Measurements from ENCODE around the gene OR2AP1.
"Not testable (repeated sequence)": the region's sequence is repeated elsewhere in the genome, so short reads cannot be mapped to it uniquely, and the experiment has no call there.

Gene OR2AP1

DNA sequence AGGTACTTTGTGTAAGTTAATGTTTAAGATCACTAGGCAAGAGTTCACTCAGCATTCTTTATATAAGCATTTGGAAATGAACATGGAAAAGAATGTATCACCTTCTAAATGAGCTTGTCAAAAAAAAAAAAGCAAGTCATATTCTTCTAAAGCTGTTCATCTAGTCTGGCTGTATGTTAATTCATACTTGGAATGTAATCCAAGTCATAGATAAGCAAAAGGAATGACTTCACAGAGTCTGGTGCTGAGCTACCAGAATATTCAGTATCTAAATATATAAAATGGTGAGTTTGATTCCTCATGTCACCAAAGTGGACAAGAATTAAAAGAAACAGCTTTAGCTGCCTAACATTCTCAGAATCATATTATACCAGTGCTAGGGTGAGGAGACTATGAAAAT lies 18.0 kb upstream of the OR2AP1 start:
- no peak overlapping the region for H3K27ac ChIP-seq (ENCODE audit: low read depth, low read length, poor library complexity, severe bottlenecking)
- H3K79me2 ChIP-seq (ENCODE audit: insufficient read depth, low read length) = no peaks in the 10 kb centered on the region
- no peak overlapping the region for H3K4me2 ChIP-seq (ENCODE audit: low read length)
- H2AFZ ChIP-seq (ENCODE audit: low read length) = no peak overlapping the region
- H3K4me1 ChIP-seq (ENCODE audit: insufficient read depth, low read length, severe bottlenecking) = no peaks in the 10 kb centered on the region
- H3K4me3 ChIP-seq (ENCODE audit: low read depth, low read length, poor library complexity, severe bottlenecking) = no peak overlapping the region
- H3F3A ChIP-seq (ENCODE audit: insufficient read depth, low read length) = no peaks in the 10 kb centered on the region
- TF ChIP-seq EZH2 (IDR thresholded peaks at IDR 0.05; ENCODE audit: borderline replicate concordance, low read length) = no peak
- TF ChIP-seq, protein P1, sequence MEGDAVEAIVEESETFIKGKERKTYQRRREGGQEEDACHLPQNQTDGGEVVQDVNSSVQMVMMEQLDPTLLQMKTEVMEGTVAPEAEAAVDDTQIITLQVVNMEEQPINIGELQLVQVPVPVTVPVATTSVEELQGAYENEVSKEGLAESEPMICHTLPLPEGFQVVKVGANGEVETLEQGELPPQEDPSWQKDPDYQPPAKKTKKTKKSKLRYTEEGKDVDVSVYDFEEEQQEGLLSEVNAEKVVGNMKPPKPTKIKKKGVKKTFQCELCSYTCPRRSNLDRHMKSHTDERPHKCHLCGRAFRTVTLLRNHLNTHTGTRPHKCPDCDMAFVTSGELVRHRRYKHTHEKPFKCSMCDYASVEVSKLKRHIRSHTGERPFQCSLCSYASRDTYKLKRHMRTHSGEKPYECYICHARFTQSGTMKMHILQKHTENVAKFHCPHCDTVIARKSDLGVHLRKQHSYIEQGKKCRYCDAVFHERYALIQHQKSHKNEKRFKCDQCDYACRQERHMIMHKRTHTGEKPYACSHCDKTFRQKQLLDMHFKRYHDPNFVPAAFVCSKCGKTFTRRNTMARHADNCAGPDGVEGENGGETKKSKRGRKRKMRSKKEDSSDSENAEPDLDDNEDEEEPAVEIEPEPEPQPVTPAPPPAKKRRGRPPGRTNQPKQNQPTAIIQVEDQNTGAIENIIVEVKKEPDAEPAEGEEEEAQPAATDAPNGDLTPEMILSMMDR (IDR thresholded peaks at IDR 0.05; ENCODE audit: low read length) = no peak
- no peaks in the 10 kb centered on the region for H3K36me3 ChIP-seq (ENCODE audit: insufficient read depth, low read length)
- H4K20me1 ChIP-seq (ENCODE audit: insufficient read depth, low read length) = no peaks in the 10 kb centered on the region
- H3K27me3 ChIP-seq (ENCODE audit: insufficient read depth, low read length) = no peaks in the 10 kb centered on the region
- no peak overlapping the region for H3K9ac ChIP-seq (ENCODE audit: low read length)
- no peaks in the 10 kb centered on the region for H3K9me2 ChIP-seq (ENCODE audit: low read depth, low read length)
- no peaks in the 10 kb centered on the region for H3K9me3 ChIP-seq (ENCODE audit: low read length)

DNA sequence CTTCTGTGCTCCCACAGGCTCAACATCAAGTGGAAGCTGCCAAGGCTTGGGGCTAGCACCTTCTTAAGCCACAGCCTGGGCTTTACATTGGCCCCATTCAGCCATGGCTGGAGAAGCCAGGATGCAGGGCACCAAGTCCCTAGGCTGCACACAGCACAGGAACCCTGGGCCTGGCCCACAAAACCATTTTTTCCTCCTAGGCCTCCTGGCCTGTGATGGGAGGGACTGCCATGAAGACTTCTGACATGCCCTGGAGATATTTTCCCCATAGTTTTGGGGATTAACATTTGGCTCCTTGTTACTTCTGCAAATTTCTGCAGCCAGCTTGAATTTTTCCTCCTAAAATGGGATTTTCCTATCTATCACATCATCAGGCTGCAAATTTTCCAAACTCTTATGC lies 2.2 kb upstream of the OR2AP1 start:
- not testable (repeated sequence) for H3F3A ChIP-seq (ENCODE audit: insufficient read depth, low read length); H3K4me2 ChIP-seq (ENCODE audit: low read length); H3K4me3 ChIP-seq (ENCODE audit: low read depth, low read length, poor library complexity, severe bottlenecking); H4K20me1 ChIP-seq (ENCODE audit: insufficient read depth, low read length); H3K4me1 ChIP-seq (ENCODE audit: insufficient read depth, low read length, severe bottlenecking); H3K9ac ChIP-seq (ENCODE audit: low read length); H3K27me3 ChIP-seq (ENCODE audit: insufficient read depth, low read length); H2AFZ ChIP-seq (ENCODE audit: low read length); H3K9me2 ChIP-seq (ENCODE audit: low read depth, low read length); H3K9me3 ChIP-seq (ENCODE audit: low read length); H3K27ac ChIP-seq (ENCODE audit: low read depth, low read length, poor library complexity, severe bottlenecking); H3K79me2 ChIP-seq (ENCODE audit: insufficient read depth, low read length); H3K36me3 ChIP-seq (ENCODE audit: insufficient read depth, low read length)

DNA sequence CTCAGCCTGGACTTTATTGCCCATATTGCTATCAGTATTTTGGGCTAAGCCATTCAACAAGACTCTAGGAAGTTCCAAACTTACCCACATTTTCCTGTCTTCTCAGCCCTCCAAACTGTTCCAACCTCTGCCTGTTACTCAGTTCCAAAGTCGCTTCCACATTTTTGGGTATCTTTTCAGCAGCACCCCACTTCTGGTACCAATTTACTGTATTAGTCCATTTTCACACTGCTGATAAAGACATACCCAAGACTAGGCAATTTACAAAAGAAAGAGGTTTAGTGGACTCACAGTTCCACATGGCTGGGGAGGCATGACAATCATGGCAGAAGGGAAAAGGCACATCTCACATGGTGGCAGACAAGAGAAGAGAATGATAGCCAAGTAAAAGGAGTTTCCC lies 1.6 kb upstream of the OR2AP1 start:
- H3K4me3 ChIP-seq (ENCODE audit: low read depth, low read length, poor library complexity, severe bottlenecking); H3K9ac ChIP-seq (ENCODE audit: low read length); H2AFZ ChIP-seq (ENCODE audit: low read length); H3K27me3 ChIP-seq (ENCODE audit: insufficient read depth, low read length); H3K4me2 ChIP-seq (ENCODE audit: low read length); H3F3A ChIP-seq (ENCODE audit: insufficient read depth, low read length); H4K20me1 ChIP-seq (ENCODE audit: insufficient read depth, low read length); H3K36me3 ChIP-seq (ENCODE audit: insufficient read depth, low read length); H3K9me2 ChIP-seq (ENCODE audit: low read depth, low read length); H3K79me2 ChIP-seq (ENCODE audit: insufficient read depth, low read length); H3K27ac ChIP-seq (ENCODE audit: low read depth, low read length, poor library complexity, severe bottlenecking); H3K9me3 ChIP-seq (ENCODE audit: low read length); H3K4me1 ChIP-seq (ENCODE audit: insufficient read depth, low read length, severe bottlenecking): not testable (repeated sequence)

DNA sequence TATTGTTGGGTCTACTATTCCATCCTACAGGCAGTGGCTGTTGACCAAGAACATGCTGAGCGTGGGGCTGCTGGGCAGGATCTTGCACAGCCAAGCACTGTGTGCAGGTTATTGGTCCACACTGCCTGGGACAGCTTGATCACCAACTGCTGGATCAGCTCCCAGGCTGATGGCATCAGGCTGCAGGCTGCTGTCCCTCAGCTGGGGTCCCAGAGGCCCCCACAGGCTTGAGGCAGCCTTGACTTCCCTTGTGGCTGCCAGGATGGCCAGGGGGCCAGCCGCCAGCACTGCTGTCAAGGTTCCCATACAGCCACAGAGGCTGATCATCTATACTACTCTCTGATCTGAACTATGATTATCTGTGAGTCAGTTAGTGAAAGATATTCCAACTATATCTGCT lies 9.8 kb downstream of the OR2AP1 start:
- Histone ChIP-seq H3K36me3 (ENCODE audit: insufficient read depth, low read length) (no peaks in the 10 kb centered on the region), H3K9me2 (ENCODE audit: low read depth, low read length) (no peaks in the 10 kb centered on the region), H3K9me3 (ENCODE audit: low read length) (no peaks in the 10 kb centered on the region), H3K4me2 (ENCODE audit: low read length) (no peak overlapping the region), H3K27me3 (ENCODE audit: insufficient read depth, low read length) (no peaks in the 10 kb centered on the region), H4K20me1 (ENCODE audit: insufficient read depth, low read length) (no peaks in the 10 kb centered on the region), H3K4me3 (ENCODE audit: low read depth, low read length, poor library complexity, severe bottlenecking) (no peak overlapping the region), H3F3A (ENCODE audit: insufficient read depth, low read length) (no peaks in the 10 kb centered on the region), H3K27ac (ENCODE audit: low read depth, low read length, poor library complexity, severe bottlenecking) (no peak overlapping the region), H3K79me2 (ENCODE audit: insufficient read depth, low read length) (no peaks in the 10 kb centered on the region), H2AFZ (ENCODE audit: low read length) (no peak overlapping the region), H3K4me1 (ENCODE audit: insufficient read depth, low read length, severe bottlenecking) (no peaks in the 10 kb centered on the region), H3K9ac (ENCODE audit: low read length) (no peak overlapping the region)
- TF ChIP-seq EZH2 (IDR thresholded peaks at IDR 0.05; ENCODE audit: borderline replicate concordance, low read length) = no peak
- TF ChIP-seq, protein P1 (IDR thresholded peaks at IDR 0.05; ENCODE audit: low read length) = no peak
